Activated CD8-positive, alpha-beta memory T cell treated with anti-CD3 and anti-CD28 coated beads for 1 hour (primary cell): ENCODE data around the gene ENTPD8.

Source experiments
- DNase-seq, 2 donors: peaks; one replicate each; pipeline ENCODE4 v3.0.0-alpha.2; 2020; ENCODE audit warnings: low read depth in 1 of 2; ENCODE audit errors: extremely low read depth in 1 of 2

The ENTPD8 gene

GRCh38 chr9:137433349-137433915, 7.7 kb downstream of the ENTPD8 start:
- no peak for DNase-seq

GRCh38 chr9:137432687-137433348, 8.3 kb downstream of the ENTPD8 start:
- DNase-seq = no peak

- DNase-seq = no peak
Observed at GRCh38 chr9:137431416-137431931, 9.7 kb downstream of the ENTPD8 start.

GRCh38 chr9:137430723-137431415, 10.3 kb downstream of the ENTPD8 start:
- no peak for DNase-seq

GRCh38 chr9:137429974-137430722, 11.0 kb downstream of the ENTPD8 start:
- no peak for DNase-seq

GRCh38 chr9:137429546-137429890, 11.6 kb downstream of the ENTPD8 start:
- DNase-seq = no peak

- DNase-seq = no peak
Observed at GRCh38 chr9:137428841-137429545, 12.2 kb downstream of the ENTPD8 start.

- no peak for DNase-seq
Observed at GRCh38 chr9:137428311-137428630, 12.9 kb downstream of the ENTPD8 start.

- no peak for DNase-seq
Observed at GRCh38 chr9:137427454-137428310, 13.5 kb downstream of the ENTPD8 start.

- DNase-seq = no peak
Observed at GRCh38 chr9:137426018-137426681, 15.0 kb downstream of the ENTPD8 start.

- no peak for DNase-seq
Observed at GRCh38 chr9:137423514-137424291, 17.5 kb downstream of the ENTPD8 start.

GRCh38 chr9:137422604-137423513, 18.3 kb downstream of the ENTPD8 start, which contains the start of the genes EXD3 and NOXA1:
EXD3 (minus strand) TSS chr9:137423162; CDS start chr9:137395357, 27,805 bp downstream.
NOXA1 (plus strand) TSS chr9:137423393; CDS start chr9:137423530, 137 bp downstream.
- peak; percentile 88 to 94 for DNase-seq

- DNase-seq = no peak
Observed at GRCh38 chr9:137421838-137422603, 19.1 kb downstream of the ENTPD8 start.

GRCh38 chr9:137417161-137418021, 23.8 kb downstream of the ENTPD8 start:
- DNase-seq = no peak

- no peak for DNase-seq
Observed at GRCh38 chr9:137416563-137417151, 24.5 kb downstream of the ENTPD8 start.
